ENCODE results near the gene CD79B. TPM values are rescaled to one million over a fixed set of nuclear protein-coding genes. Genes with fewer than 3 reads are reported as not detected.

Gene CD79B
- total RNA-seq, 1 experiment from 2014 or later: 0.59 TPM

GRCh38 chr17:63933598-63933997 is 1.5 kb upstream of the CD79B start:
- BruUV-seq (replicated peaks): no TSS peak
- H3K79me2 ChIP-seq (ENCODE audit: insufficient read depth, low read length): no peaks in the 10 kb centered on the region
- no peak for DNase-seq (ENCODE audit: low read depth, low spot score)
- H3K9me2 ChIP-seq (ENCODE audit: insufficient read depth): no peaks in the 10 kb centered on the region
- RAD21 ChIA-PET (ENCODE audit: low non-redundant PET in 1 of 2, low total read pairs in 2 of 2, uncharacterized antibody in 2 of 2, unreplicated experiment in 2 of 2): no interaction called here
- intact Hi-C loops (cut with micrococcal nuclease): no loop called here
- H4K20me1 ChIP-seq (ENCODE audit: insufficient read depth): no peaks in the 10 kb centered on the region
- no peaks in the 10 kb centered on the region for H3K9me3 ChIP-seq (ENCODE audit: control insufficient read depth in 1 of 2, insufficient read depth in 1 of 2, low read depth in 1 of 2, low read length in 2 of 2)
- TF ChIP-seq REST (IDR thresholded peaks at IDR 0.05; ENCODE audit: low read depth) (no peak), RAD21 (IDR thresholded peaks at IDR 0.05; ENCODE audit: low read depth) (no peak), CTCF (IDR thresholded peaks at IDR 0.05 in 2 of 3, conservative IDR thresholded peaks at IDR 0.05 in 1 of 3; ENCODE audit: borderline replicate concordance in 1 of 3, insufficient read depth in 1 of 3, low read depth in 2 of 3, low read length in 2 of 3) (no peak), EZH2phosphoT487 (IDR thresholded peaks at IDR 0.05; ENCODE audit: borderline replicate concordance) (no peak), POLR2AphosphoS5 (IDR thresholded peaks at IDR 0.05; ENCODE audit: low read depth, low read length) (no peak), SP1 (IDR thresholded peaks at IDR 0.05; ENCODE audit: low read depth) (no peak)
- no peak overlapping the region for H2AFZ ChIP-seq (ENCODE audit: low read depth, low read length, poor library complexity, severe bottlenecking)
- no peak for ATAC-seq
- H3K27me3 ChIP-seq (ENCODE audit: insufficient read depth, low read length): no peaks in the 10 kb centered on the region
- H3K36me3 ChIP-seq (ENCODE audit: control insufficient read depth in 1 of 2, insufficient read depth in 2 of 2, low read length in 2 of 2): no peaks in the 10 kb centered on the region
- no peak overlapping the region for H3K4me3 ChIP-seq (replicated peaks in 1 of 2; ENCODE audit: low read depth in 1 of 2, low read length in 2 of 2)
- no peak overlapping the region for H3K4me2 ChIP-seq (ENCODE audit: low read length)
- no peak overlapping the region for H3K27ac ChIP-seq (ENCODE audit: low read depth, low read length)
- CTCF ChIA-PET: interaction anchor here (0.8 to 3.9 kb wide), 4 partner anchors 13 to 200 kb away, joined by 3 to 17 read pairs (median 3); no protein-coding TSS in a partner anchor
- H3K4me1 ChIP-seq (ENCODE audit: control insufficient read depth in 1 of 2, insufficient read depth in 2 of 2, low read length in 2 of 2): peaks cover 0 to 11% of the 10 kb centered on the region in 2 experiments; a peak in 3 of 4 replicates
- POLR2A ChIA-PET: no interaction called here
- no peak overlapping the region for H3K9ac ChIP-seq (ENCODE audit: low read length)

Data from HCT116 (cell line).